GM23248 (cell line): ENCODE measurements around the gene HSD17B3.

Experiments
- EZH2 ChIP-seq: fragments of 200-600 bp; sonication (generic); IDR thresholded peaks from 2 replicates; pipeline ENCODE4 v1.6.1; 2018; ENCODE audit warnings: antibody characterized with exemption, mild to moderate bottlenecking; ENCODE audit not compliant: insufficient read depth, poor library complexity, severe bottlenecking
- EZH2phosphoT487 ChIP-seq: fragments of 200-600 bp; sonication (generic); IDR thresholded peaks from 2 replicates; pipeline ENCODE4 v1.6.1; 2018; ENCODE audit warnings: antibody characterized with exemption, moderate library complexity, mild to moderate bottlenecking, low read depth; ENCODE audit not compliant: insufficient read depth

- TF ChIP-seq EZH2phosphoT487 (no peak), EZH2 (no peak)
Observed at GRCh38 chr9:96230002-96230401, 72.0 kb downstream of the HSD17B3 start.
